Measurements from ENCODE around the gene CKS1B. TPM values are rescaled to one million over a fixed set of nuclear protein-coding genes. Genes with fewer than 3 reads are reported as not detected.

CKS1B gene
- total and polyA plus RNA-seq, 7 experiments from 2014 or later, result 8.4 to 105 (median 10.9) TPM

DNA sequence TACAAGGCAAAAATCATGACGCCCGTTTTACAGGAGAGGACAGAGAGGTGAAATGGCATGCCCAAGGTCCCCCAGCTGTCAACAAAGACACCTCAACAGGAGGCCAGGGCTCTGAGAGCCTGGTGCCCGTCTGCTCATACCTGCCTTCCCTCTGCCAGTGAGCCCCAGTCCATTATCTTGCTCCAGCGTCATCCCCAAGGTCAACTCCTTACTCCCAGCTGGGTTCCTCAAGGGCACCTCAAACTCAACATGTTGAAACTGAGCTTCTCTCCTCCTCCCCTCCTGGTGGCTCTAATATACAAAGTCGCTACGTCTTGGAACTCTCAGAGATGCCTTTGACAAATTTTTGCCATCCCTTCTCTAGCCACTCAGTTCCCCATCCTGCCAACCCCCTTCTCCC is 21.8 kb upstream of the CKS1B start:
- Mint-ChIP-seq H3K9me3 (peaks cover 0 to 4% (median 0%) of the 10 kb centered on the region in 11 donors), H3K4me3 (peak overlapping the region; percentile 92 to 99 (median 98)), H3K4me1 (peaks cover 61 to 81% (median 74%) of the 10 kb centered on the region in 7 donors), H3K27me3 (no peaks in the 10 kb centered on the region), H3K36me3 (peaks cover 4 to 33% (median 13%) of the 10 kb centered on the region in 5 donors), H3K27ac (peak overlapping the region; percentile 97 to 100 (median 99))
- ChIA-PET POLR2A (interaction anchor here (0.6 to 8.7 kb wide), 8 partner anchors 8 to 113 kb away, joined by 3 to 136 read pairs (median 8); partner anchors contain the start of genes CKS1B, FLAD1, PMVK and PYGO2), CTCF (interaction anchor here (0.6 to 9.3 kb wide), 6 partner anchors 9 to 283 kb away, joined by 3 to 101 read pairs (median 6); partner anchors contain the start of gene PYGO2)
- ATAC-seq (no peak), DNase-seq (no peak)
- H3K27me3 ChIP-seq (ENCODE audit: control insufficient read depth in 2 of 2, insufficient read depth in 2 of 2, low read length in 2 of 2), result no peaks in the 10 kb centered on the region
- no peaks in the 10 kb centered on the region for H3K9me3 ChIP-seq (ENCODE audit: control insufficient read depth in 2 of 3, low read length in 3 of 3)
- H3K4me1 ChIP-seq (ENCODE audit: control insufficient read depth in 2 of 2, insufficient read depth in 2 of 2, low read length in 2 of 2), result peaks cover 55 to 60% of the 10 kb centered on the region in 2 donors
- intact Hi-C loops (cut with micrococcal nuclease), result loop anchor here in 1 of 2 donors (10.0 kb wide), 2 partner anchors 548 to 988 kb away; partner anchors contain the start of genes CREB3L4, IL6R and SLC39A1
- H3K36me3 ChIP-seq (ENCODE audit: control insufficient read depth in 2 of 3, insufficient read depth in 3 of 3, low read length in 3 of 3), result peaks cover 15 to 31% (median 19%) of the 10 kb centered on the region in 3 experiments
- peak overlapping the region; percentile 92 for H3K4me3 ChIP-seq (ENCODE audit: low read length)
- H3K27ac ChIP-seq (ENCODE audit: low read depth, low read length), result peak overlapping the region; percentile 96

GRCh38 chr1:154953611-154954038 is 20.9 kb upstream of the CKS1B start:
- no peaks in the 10 kb centered on the region for H3K9me3 ChIP-seq (ENCODE audit: control insufficient read depth in 2 of 3, low read length in 3 of 3)
- ATAC-seq, result no peak
- peak overlapping the region; percentile 92 to 99 (median 98) for H3K4me3 Mint-ChIP-seq
- peaks cover 58 to 84% (median 76%) of the 10 kb centered on the region in 7 donors for H3K4me1 Mint-ChIP-seq
- ChIA-PET CTCF (interaction anchor here (1.4 to 9.3 kb wide), 2 partner anchors 23 to 63 kb away, joined by 4 to 101 read pairs; no protein-coding TSS in a partner anchor), POLR2A (interaction anchor here (0.7 to 13.7 kb wide), 4 partner anchors 17 to 61 kb away, joined by 3 to 160 read pairs (median 114); partner anchors contain the start of genes CKS1B, PMVK and SHC1)
- H3K27me3 ChIP-seq (ENCODE audit: control insufficient read depth in 2 of 2, insufficient read depth in 2 of 2, low read length in 2 of 2), result no peaks in the 10 kb centered on the region
- DNase-seq, result no peak
- H3K27me3 Mint-ChIP-seq, result no peaks in the 10 kb centered on the region
- intact Hi-C loops (cut with micrococcal nuclease), result loop anchor here in 1 of 2 donors (2.0 to 10.0 kb wide), 3 partner anchors 395 to 989 kb away; partner anchors contain the start of genes CREB3L4, IL6R, SLC39A1 and UBE2Q1
- H3K27ac ChIP-seq (ENCODE audit: low read depth, low read length), result peak overlapping the region; percentile 96
- H3K4me3 ChIP-seq (ENCODE audit: low read length), result peak overlapping the region; percentile 92
- peaks cover 0 to 4% (median 0%) of the 10 kb centered on the region in 11 donors for H3K9me3 Mint-ChIP-seq
- H3K36me3 ChIP-seq (ENCODE audit: control insufficient read depth in 2 of 3, insufficient read depth in 3 of 3, low read length in 3 of 3), result peaks cover 9 to 31% (median 10%) of the 10 kb centered on the region in 3 experiments
- peak overlapping the region; percentile 97 to 100 (median 99) for H3K27ac Mint-ChIP-seq
- H3K4me1 ChIP-seq (ENCODE audit: control insufficient read depth in 2 of 2, insufficient read depth in 2 of 2, low read length in 2 of 2), result peaks cover 55% of the 10 kb centered on the region in 2 donors
- H3K36me3 Mint-ChIP-seq, result peaks cover 4 to 31% (median 8%) of the 10 kb centered on the region in 5 donors

DNA sequence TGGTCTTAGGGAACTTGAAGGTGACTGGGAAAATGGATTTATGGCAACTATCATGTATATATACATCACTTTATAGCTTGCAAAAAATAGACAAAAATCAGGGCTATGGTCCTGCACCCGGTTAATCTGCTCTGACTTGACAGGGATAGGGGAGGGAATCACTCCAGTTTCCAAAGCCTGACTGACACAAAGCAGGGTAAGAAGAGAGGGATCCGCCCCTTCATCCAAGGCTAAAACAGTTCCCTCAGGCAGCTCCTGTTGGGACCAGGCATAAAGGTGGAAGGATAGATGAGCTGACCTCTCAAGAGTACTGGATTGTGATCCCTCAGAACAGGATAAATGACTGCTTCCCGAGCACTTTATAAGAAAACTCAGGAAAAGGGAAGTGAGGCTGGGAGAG is 19.9 kb upstream of the CKS1B start:
- H3K9me3 Mint-ChIP-seq, result peaks cover 0 to 4% (median 0%) of the 10 kb centered on the region in 11 donors
- peak overlapping the region; percentile 92 for H3K4me3 ChIP-seq (ENCODE audit: low read length)
- H3K27me3 Mint-ChIP-seq, result no peaks in the 10 kb centered on the region
- no peaks in the 10 kb centered on the region for H3K9me3 ChIP-seq (ENCODE audit: control insufficient read depth in 2 of 3, low read length in 3 of 3)
- H3K36me3 ChIP-seq (ENCODE audit: control insufficient read depth in 2 of 3, insufficient read depth in 3 of 3, low read length in 3 of 3), result peaks cover 8 to 37% (median 9%) of the 10 kb centered on the region in 3 experiments
- POLR2A ChIA-PET, result interaction anchor here (0.5 to 13.7 kb wide), 17 partner anchors 10 to 251 kb away, joined by 3 to 160 read pairs (median 5); partner anchors contain the start of genes CKS1B, FLAD1, KRTCAP2 and PMVK
- peaks cover 56 to 80% (median 74%) of the 10 kb centered on the region in 7 donors for H3K4me1 Mint-ChIP-seq
- CTCF ChIA-PET, result interaction anchor here (0.5 to 9.3 kb wide), 11 partner anchors 18 to 398 kb away, joined by 3 to 101 read pairs (median 6); partner anchors contain the start of genes EFNA4, KRTCAP2 and PMVK
- no peak for DNase-seq
- H3K27ac ChIP-seq (ENCODE audit: low read depth, low read length), result peak overlapping the region; percentile 96
- peak overlapping the region; percentile 92 to 99 (median 98) for H3K4me3 Mint-ChIP-seq
- H3K27ac Mint-ChIP-seq, result peak overlapping the region; percentile 97 to 100 (median 99)
- H3K4me1 ChIP-seq (ENCODE audit: control insufficient read depth in 2 of 2, insufficient read depth in 2 of 2, low read length in 2 of 2), result peaks cover 55 to 56% of the 10 kb centered on the region in 2 donors
- H3K36me3 Mint-ChIP-seq, result peaks cover 4 to 27% (median 6%) of the 10 kb centered on the region in 5 donors
- intact Hi-C loops (cut with micrococcal nuclease), result loop anchor here in 1 of 2 donors (2.0 to 10.0 kb wide), 3 partner anchors 396 to 990 kb away; partner anchors contain the start of genes CREB3L4, IL6R, SLC39A1 and UBE2Q1
- H3K27me3 ChIP-seq (ENCODE audit: control insufficient read depth in 2 of 2, insufficient read depth in 2 of 2, low read length in 2 of 2), result no peaks in the 10 kb centered on the region
- ATAC-seq, result no peak

DNA sequence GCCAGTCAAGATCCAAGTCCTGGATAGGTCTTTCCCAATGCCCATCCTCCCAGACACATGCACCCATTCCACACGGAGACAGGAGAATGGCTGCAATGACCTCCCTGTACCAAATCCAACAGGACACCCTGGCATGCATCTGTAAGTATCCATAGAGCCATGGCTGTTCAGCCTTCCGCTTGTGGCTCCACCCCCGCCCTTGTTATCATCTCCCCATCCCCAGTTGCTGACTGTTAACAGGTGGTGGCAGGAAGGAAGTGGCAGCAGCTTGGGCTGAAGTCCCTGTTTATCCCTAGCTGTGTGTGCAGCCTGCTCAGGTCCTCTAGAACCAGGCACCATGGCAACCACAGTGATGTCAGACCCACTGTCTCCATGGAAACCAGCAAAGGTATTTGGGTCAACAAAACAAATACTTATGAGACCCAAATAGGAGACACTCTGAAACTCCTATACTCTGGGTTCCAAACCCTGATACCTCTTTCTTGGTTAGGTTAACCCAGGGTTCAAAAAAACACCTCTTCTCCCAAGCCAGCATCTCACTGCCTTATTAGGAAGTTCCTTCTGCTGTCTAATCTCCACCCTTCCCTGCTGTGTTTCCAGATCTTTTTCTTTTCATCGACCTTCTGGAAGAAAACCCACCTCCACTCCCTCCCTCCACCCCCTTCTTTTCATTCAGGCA is 19.3 kb upstream of the CKS1B start:
- intact Hi-C loops (cut with micrococcal nuclease), result loop anchor here (1.0 to 10.0 kb wide), 13 partner anchors 18 to 990 kb away; partner anchors contain the start of genes CKS1B (in 2 of the 2), UBE2Q1 (in 2 of the 2), ADAR (in 1 of the 2) and CREB3L4 (in 1 of the 2)
- H3K27ac ChIP-seq (ENCODE audit: low read depth, low read length), result peak overlapping the region; percentile 96
- ATAC-seq (peak; percentile 89), DNase-seq (peak; percentile 61 to 99 (median 95))
- Mint-ChIP-seq H3K4me3 (peak overlapping the region; percentile 92 to 99 (median 98)), H3K9me3 (peaks cover 0 to 4% (median 0%) of the 10 kb centered on the region in 11 donors), H3K36me3 (peaks cover 4 to 27% (median 6%) of the 10 kb centered on the region in 5 donors), H3K27ac (peak overlapping the region; percentile 97 to 100 (median 99)), H3K27me3 (no peaks in the 10 kb centered on the region), H3K4me1 (peaks cover 59 to 86% (median 77%) of the 10 kb centered on the region in 7 donors)
- CTCF ChIA-PET, result interaction anchor here (0.6 to 9.3 kb wide), 19 partner anchors 17 to 1258 kb away, joined by 3 to 101 read pairs (median 5); partner anchors contain the start of genes EFNA4, KRTCAP2, PMF1 and PMVK
- H3K36me3 ChIP-seq (ENCODE audit: control insufficient read depth in 2 of 3, insufficient read depth in 3 of 3, low read length in 3 of 3), result peaks cover 8 to 38% (median 9%) of the 10 kb centered on the region in 3 experiments
- no peaks in the 10 kb centered on the region for H3K27me3 ChIP-seq (ENCODE audit: control insufficient read depth in 2 of 2, insufficient read depth in 2 of 2, low read length in 2 of 2)
- peak overlapping the region; percentile 92 for H3K4me3 ChIP-seq (ENCODE audit: low read length)
- no peaks in the 10 kb centered on the region for H3K9me3 ChIP-seq (ENCODE audit: control insufficient read depth in 2 of 3, low read length in 3 of 3)
- POLR2A ChIA-PET, result interaction anchor here (0.6 to 13.7 kb wide), 26 partner anchors 9 to 570 kb away, joined by 3 to 160 read pairs (median 5); partner anchors contain the start of genes CKS1B, FLAD1, KRTCAP2 and PMVK
- peaks cover 55 to 56% of the 10 kb centered on the region in 2 donors for H3K4me1 ChIP-seq (ENCODE audit: control insufficient read depth in 2 of 2, insufficient read depth in 2 of 2, low read length in 2 of 2)

DNA sequence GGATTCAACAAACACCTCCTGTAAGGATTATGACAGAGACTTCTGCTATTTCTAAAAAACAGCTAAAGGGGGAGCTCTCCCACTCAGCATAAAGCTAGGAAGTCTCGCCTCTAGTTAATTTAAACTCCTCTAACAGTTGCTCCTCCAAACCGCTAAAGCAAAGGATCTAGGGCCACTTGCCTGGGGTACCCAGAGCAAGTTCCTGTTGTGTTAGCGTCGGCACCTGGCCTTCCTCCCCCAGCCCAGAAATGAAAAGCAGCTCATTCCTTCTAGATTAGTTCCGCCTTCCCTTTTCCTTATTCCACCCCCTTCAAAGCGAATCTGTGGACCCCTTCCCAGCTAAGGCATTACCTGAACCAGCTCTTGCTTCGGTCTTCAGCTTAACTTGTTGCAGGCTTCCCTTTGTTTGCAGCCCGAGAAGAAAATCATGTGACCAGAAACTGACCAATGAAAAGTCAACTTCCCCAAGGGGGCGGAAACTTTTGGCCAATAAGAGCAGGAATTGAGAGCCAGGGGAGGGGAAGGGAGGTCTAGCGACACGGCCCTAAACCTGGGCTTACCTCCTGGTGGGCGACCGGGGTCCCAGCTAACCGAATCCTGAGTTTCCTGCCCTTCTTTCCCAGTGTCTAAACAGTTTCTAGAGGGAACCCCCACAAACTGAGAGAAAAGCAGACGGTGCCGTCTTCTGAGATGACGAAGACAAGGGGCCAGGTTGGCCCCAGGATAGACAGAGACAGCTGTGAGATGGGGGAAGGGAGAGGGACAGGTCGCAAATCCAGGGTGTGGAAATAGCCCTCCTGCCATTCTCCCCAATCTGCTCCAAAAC is 18.6 kb upstream of the CKS1B start, which contains the start of gene PBXIP1:
TSS of gene PBXIP1 (minus strand) at position 382 of the 826 bp plus-strand sequence. CDS start 2,378 bp downstream, outside the sequence.
- Mint-ChIP-seq H3K9me3 (peaks cover 0 to 4% (median 0%) of the 10 kb centered on the region in 11 donors), H3K27ac (peak within 1 kb of the TSS; percentile 97 to 100 (median 99)), H3K4me1 (peaks cover 59 to 87% (median 76%) of the 10 kb centered on the region in 7 donors), H3K27me3 (no peaks in the 10 kb centered on the region), H3K4me3 (peak within 1 kb of the TSS; percentile 92 to 99 (median 98)), H3K36me3 (peaks cover 0 to 20% (median under 1%) of the 10 kb centered on the region in 5 donors)
- ChIA-PET CTCF (interaction anchor here (0.6 to 9.3 kb wide), 19 partner anchors 18 to 1257 kb away, joined by 3 to 101 read pairs (median 5); partner anchors contain the start of genes KRTCAP2, PMF1 and PMVK), POLR2A (interaction anchor here (0.5 to 13.7 kb wide), 29 partner anchors 8 to 571 kb away, joined by 3 to 160 read pairs (median 4); partner anchors contain the start of genes CKS1B, FLAD1, KRTCAP2 and PMVK)
- ATAC-seq, result peak; percentile 58
- Histone ChIP-seq H3K27ac (ENCODE audit: low read depth, low read length) (peak within 1 kb of the TSS; percentile 96), H3K27me3 (ENCODE audit: control insufficient read depth in 2 of 2, insufficient read depth in 2 of 2, low read length in 2 of 2) (no peaks in the 10 kb centered on the region), H3K4me1 (ENCODE audit: control insufficient read depth in 2 of 2, insufficient read depth in 2 of 2, low read length in 2 of 2) (peaks cover 53 to 54% of the 10 kb centered on the region in 2 donors), H3K4me3 (ENCODE audit: low read length) (peak within 1 kb of the TSS; percentile 92), H3K36me3 (ENCODE audit: control insufficient read depth in 2 of 3, insufficient read depth in 3 of 3, low read length in 3 of 3) (peaks cover 0 to 31% (median 4%) of the 10 kb centered on the region in 3 experiments), H3K9me3 (ENCODE audit: control insufficient read depth in 2 of 3, low read length in 3 of 3) (no peaks in the 10 kb centered on the region)
- DNase-seq, result peak; percentile 56 to 95 (median 92)
- intact Hi-C loops (cut with micrococcal nuclease), result loop anchor here (1.0 to 10.0 kb wide), 14 partner anchors 18 to 991 kb away; partner anchors contain the start of genes CKS1B (in 2 of the 2), FLAD1 (in 2 of the 2), UBE2Q1 (in 2 of the 2) and ADAR (in 1 of the 2)

All from naive thymus-derived CD4-positive, alpha-beta T cell (primary cell).